GM12878 (cell line): ENCODE results near the gene TBCA. TPM values are rescaled to one million over a fixed set of nuclear protein-coding genes. Genes with fewer than 3 reads are reported as not detected.

Experiments
- ATAC-seq: fragments of 200-7000 bp; cut with Tn5 transposase; 3 replicates; pipeline ENCODE4 v1.9.1; 2020; ENCODE audit warnings: mild to moderate bottlenecking, moderate library complexity
- BruUV-seq: library from RNA; stranded (reverse); fragments of 400-500 nt; replicated peaks from 2 replicates; lab custom pipeline; 2021; lab: Mats Ljungman, UMichigan
- CTCF ChIA-PET: fragments of 300-600 bp; sonication (Branson Sonifier 250); formaldehyde crosslinking; extraction: SDS; loops from one replicate; lab custom pipeline; 2021; ENCODE audit warnings: inconsistent platforms; lab: Yijun Ruan, JAX
- POLR2A ChIA-PET: fragments of 350-600 bp; formaldehyde crosslinking; extraction: SDS; loops from one replicate; lab custom pipeline; 2021; ENCODE audit warnings: inconsistent platforms; lab: Charles Lee
- RAD21 ChIA-PET: fragments of 300-600 bp; sonication (Branson Sonifier 250); formaldehyde crosslinking; loops from one replicate; lab custom pipeline; 2023; ENCODE audit warnings: antibody characterized with exemption; ENCODE audit not compliant: unreplicated experiment; lab: Charles Lee
- SMC1A ChIA-PET: fragments of 300-600 bp; sonication (Branson Sonifier 250); formaldehyde crosslinking; loops from one replicate; lab custom pipeline; 2023; ENCODE audit not compliant: unreplicated experiment, uncharacterized antibody; lab: Charles Lee
- DNase-seq: peaks from one replicate; pipeline ENCODE4 v3.0.0-alpha.2; 2011; ENCODE audit warnings: low read depth, low spot score
- FAIRE-seq: peaks from 3 replicates; lab custom pipeline; 2011; peaks lifted over from hg19 to GRCh38; lab: Jason Lieb, UNC
- H2AFZ ChIP-seq: 2 replicates; pipeline ENCODE4 v1.6.0; 2011; ENCODE audit warnings: low read depth, low read length, control low read depth; ENCODE audit not compliant: control insufficient read depth
- H3K27ac ChIP-seq: 2 replicates; pipeline ENCODE4 v1.5.1; 2011; ENCODE audit warnings: control low read depth; ENCODE audit not compliant: control insufficient read depth, insufficient read depth
- H3K27me3 ChIP-seq, 2 experiments: replicated peaks in 1 of 2; 2 replicates each; pipeline versions ENCODE4 v1.6.0 to v1.6.1; 2011; ENCODE audit warnings: low read length in 1 of 2; ENCODE audit not compliant: control insufficient read depth in 2 of 2, insufficient read depth in 2 of 2
- H3K36me3 ChIP-seq, 2 experiments: 2 replicates each; pipeline ENCODE4 v1.5.1; 2011; ENCODE audit warnings: low read length in 1 of 2; ENCODE audit not compliant: control insufficient read depth in 2 of 2, insufficient read depth in 2 of 2
- H3K4me1 ChIP-seq: 2 replicates; pipeline ENCODE4 v1.6.1; 2011; ENCODE audit warnings: mild to moderate bottlenecking, low read length, moderate library complexity, mixed read lengths; ENCODE audit not compliant: control insufficient read depth, insufficient read depth
- H3K4me2 ChIP-seq: 2 replicates; pipeline ENCODE4 v1.6.0; 2011; ENCODE audit warnings: control low read depth; ENCODE audit not compliant: control insufficient read depth, insufficient read depth
- H3K4me3 ChIP-seq: fragments of 200-600 bp; sonication (generic); 2 replicates; pipeline ENCODE4 v1.5.1; 2016
- H3K79me2 ChIP-seq: 2 replicates; pipeline ENCODE4 v1.6.0; 2011; ENCODE audit warnings: low read length; ENCODE audit not compliant: control insufficient read depth, insufficient read depth
- H3K9ac ChIP-seq: 2 replicates; pipeline ENCODE4 v1.8.0; 2011; ENCODE audit warnings: low read length, control low read depth, mixed read lengths; ENCODE audit not compliant: control insufficient read depth, insufficient read depth
- H3K9me3 ChIP-seq: replicated peaks from 3 replicates; pipeline ENCODE4 v1.5.1; 2011; ENCODE audit warnings: mild to moderate bottlenecking, low read length; ENCODE audit not compliant: control insufficient read depth, insufficient read depth
- H4K20me1 ChIP-seq: 2 replicates; pipeline ENCODE4 v1.6.0; 2011; ENCODE audit not compliant: control insufficient read depth, insufficient read depth
- PML ChIP-seq: IDR thresholded peaks from 2 replicates; pipeline ENCODE4 v1.6.1; 2012; ENCODE audit warnings: low read length, inconsistent platforms
- SP1 ChIP-seq: IDR thresholded peaks from one replicate; pipeline ENCODE4 v1.6.1; 2011; ENCODE audit warnings: low read depth, low read length
- WGBS: methylation state at CpG from one replicate; pipeline ENCODE4 v1.1.6; 2016; ENCODE audit warnings: low lambda C conversion rate; ENCODE audit not compliant: insufficient replicate concordance, insufficient coverage; ENCODE audit errors: missing lambda C conversion rate; 5-methylcytosine and 5-hydroxymethylcytosine counted together
- in situ Hi-C: fragments of 300-500 bp; cut with MboI; formaldehyde crosslinking; loops from 9 replicates; pipeline ENCODE4 v1.14.3; 2018; ENCODE audit warnings: mixed read lengths
- intact Hi-C: fragments of 100-400 bp; cut with micrococcal nuclease; formaldehyde crosslinking; loops from one replicate; pipeline ENCODE4 v1.14.2; 2022; ENCODE audit not compliant: unreplicated experiment
- polyA plus RNA-seq, 11 experiments: library from polyadenylated mRNA; depleted of rRNA in 4 of 11; unstranded in 6 of 11; stranded (reverse) in 5 of 11; fragments of >200 nt; fragmentation: Nextera tagmentation in 4 of 11; fragmentation: Illumina TruSeq in 1 of 11; extraction: Ambion mirVana in 4 of 11; extraction: Trizol in 1 of 11; gene quantifications; 1 replicate in 1 of 11; 2 replicates in 10 of 11; pipeline versions ENCODE4 v1.2.1 to v1.2.3, GENCODE V29; 2011 to 2016; ENCODE audit warnings: inconsistent platforms in 2 of 11, missing spikeins in 2 of 11, low read depth in 1 of 11
- total RNA-seq, 4 experiments: library from RNA; depleted of rRNA in 3 of 4; stranded (reverse); fragments of >200 nt in 3 of 4; fragmentation: Illumina TruSeq in 1 of 4; extraction: Trizol in 1 of 4; gene quantifications; 2 replicates each; pipeline versions ENCODE4 v1.2.1 to v1.2.3, GENCODE V29; 2013 to 2021
- TF ChIP-seq, protein P1 (sequence below): IDR thresholded peaks from 2 replicates; pipeline ENCODE4 v1.6.1; 2011; ENCODE audit warnings: borderline replicate concordance, low read depth, mild to moderate bottlenecking, moderate library complexity, low read length; ENCODE audit not compliant: insufficient read depth, poor library complexity, severe bottlenecking
- TF ChIP-seq, protein P2 (sequence below): fragments of 450-650 bp; IDR thresholded peaks from 2 replicates; pipeline ENCODE4 v1.6.1; 2016; ENCODE audit warnings: mild to moderate bottlenecking, moderate library complexity, borderline replicate concordance

Gene TBCA
- total and polyA plus RNA-seq, 10 of the 15 experiments (the other 5 are each of a cell fraction or from before 2014, with no cell fraction given) = 86.3 to 647 (median 294) TPM

DNA sequence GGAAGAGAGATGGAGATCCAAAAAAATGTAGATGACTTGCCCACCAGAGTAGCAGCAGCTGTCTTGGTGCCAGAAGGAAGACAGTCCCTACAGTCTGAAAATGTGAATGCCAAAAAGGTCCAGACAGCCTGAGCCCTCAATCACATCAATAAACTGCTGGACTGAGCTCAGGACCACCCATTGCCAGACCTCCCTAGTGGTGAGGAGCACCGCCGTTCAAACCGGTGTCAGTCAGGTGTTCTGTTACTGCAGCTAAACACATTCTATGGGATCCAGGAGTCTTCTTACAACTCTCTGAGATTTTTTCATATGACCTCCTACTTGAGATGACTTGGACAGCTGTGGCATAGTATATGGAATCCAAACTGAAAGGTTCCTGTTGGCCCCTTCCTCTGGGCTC is 105.6 kb downstream of the TBCA start:
- TF ChIP-seq PML (no peak), SP1 (no peak)
- TF ChIP-seq, protein P1, sequence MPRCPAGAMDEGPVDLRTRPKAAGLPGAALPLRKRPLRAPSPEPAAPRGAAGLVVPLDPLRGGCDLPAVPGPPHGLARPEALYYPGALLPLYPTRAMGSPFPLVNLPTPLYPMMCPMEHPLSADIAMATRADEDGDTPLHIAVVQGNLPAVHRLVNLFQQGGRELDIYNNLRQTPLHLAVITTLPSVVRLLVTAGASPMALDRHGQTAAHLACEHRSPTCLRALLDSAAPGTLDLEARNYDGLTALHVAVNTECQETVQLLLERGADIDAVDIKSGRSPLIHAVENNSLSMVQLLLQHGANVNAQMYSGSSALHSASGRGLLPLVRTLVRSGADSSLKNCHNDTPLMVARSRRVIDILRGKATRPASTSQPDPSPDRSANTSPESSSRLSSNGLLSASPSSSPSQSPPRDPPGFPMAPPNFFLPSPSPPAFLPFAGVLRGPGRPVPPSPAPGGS = no peak
- TF ChIP-seq, protein P2, sequence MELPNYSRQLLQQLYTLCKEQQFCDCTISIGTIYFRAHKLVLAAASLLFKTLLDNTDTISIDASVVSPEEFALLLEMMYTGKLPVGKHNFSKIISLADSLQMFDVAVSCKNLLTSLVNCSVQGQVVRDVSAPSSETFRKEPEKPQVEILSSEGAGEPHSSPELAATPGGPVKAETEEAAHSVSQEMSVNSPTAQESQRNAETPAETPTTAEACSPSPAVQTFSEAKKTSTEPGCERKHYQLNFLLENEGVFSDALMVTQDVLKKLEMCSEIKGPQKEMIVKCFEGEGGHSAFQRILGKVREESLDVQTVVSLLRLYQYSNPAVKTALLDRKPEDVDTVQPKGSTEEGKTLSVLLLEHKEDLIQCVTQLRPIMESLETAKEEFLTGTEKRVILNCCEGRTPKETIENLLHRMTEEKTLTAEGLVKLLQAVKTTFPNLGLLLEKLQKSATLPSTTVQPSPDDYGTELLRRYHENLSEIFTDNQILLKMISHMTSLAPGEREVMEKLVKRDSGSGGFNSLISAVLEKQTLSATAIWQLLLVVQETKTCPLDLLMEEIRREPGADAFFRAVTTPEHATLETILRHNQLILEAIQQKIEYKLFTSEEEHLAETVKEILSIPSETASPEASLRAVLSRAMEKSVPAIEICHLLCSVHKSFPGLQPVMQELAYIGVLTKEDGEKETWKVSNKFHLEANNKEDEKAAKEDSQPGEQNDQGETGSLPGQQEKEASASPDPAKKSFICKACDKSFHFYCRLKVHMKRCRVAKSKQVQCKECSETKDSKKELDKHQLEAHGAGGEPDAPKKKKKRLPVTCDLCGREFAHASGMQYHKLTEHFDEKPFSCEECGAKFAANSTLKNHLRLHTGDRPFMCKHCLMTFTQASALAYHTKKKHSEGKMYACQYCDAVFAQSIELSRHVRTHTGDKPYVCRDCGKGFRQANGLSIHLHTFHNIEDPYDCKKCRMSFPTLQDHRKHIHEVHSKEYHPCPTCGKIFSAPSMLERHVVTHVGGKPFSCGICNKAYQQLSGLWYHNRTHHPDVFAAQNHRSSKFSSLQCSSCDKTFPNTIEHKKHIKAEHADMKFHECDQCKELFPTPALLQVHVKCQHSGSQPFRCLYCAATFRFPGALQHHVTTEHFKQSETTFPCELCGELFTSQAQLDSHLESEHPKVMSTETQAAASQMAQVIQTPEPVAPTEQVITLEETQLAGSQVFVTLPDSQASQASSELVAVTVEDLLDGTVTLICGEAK = no peak

More for the DNA sequence above, 105.6 kb downstream of the TBCA start:
- Histone ChIP-seq H3K4me1 (no peaks in the 10 kb centered on the region), H4K20me1 (no peaks in the 10 kb centered on the region), H3K9ac (no peak overlapping the region), H3K36me3 (no peaks in the 10 kb centered on the region), H3K9me3 (no peaks in the 10 kb centered on the region), H3K27me3 (no peaks in the 10 kb centered on the region; a peak in 1 of 4 replicates), H3K4me2 (no peak overlapping the region), H3K4me3 (no peak overlapping the region), H2AFZ (no peak overlapping the region), H3K27ac (no peak overlapping the region), H3K79me2 (no peaks in the 10 kb centered on the region)
- BruUV-seq = no TSS peak
- no peak for FAIRE-seq
- ATAC-seq = no peak
- CTCF ChIA-PET = interaction anchor here (1.0 kb wide), 1 partner anchor 37 kb away, joined by 4 read pairs; no protein-coding TSS in a partner anchor
- in situ Hi-C loops = no loop called here
- SMC1A ChIA-PET = interaction anchor here (0.6 to 2.0 kb wide), 4 partner anchors 10 to 83 kb away, joined by 3 to 5 read pairs (median 3); no protein-coding TSS in a partner anchor
- 51% methylated on average over 3 of the region's 3 CpGs for WGBS
- no peak for DNase-seq
- RAD21 ChIA-PET = no interaction called here
- POLR2A ChIA-PET = interaction anchor here (0.6 to 1.2 kb wide), 3 partner anchors 50 to 520 kb away, joined by 3 to 5 read pairs (median 4); no protein-coding TSS in a partner anchor
- intact Hi-C loops = no loop called here
